ENCODE data around the gene KRT73.

- TF ChIP-seq TCF12 (IDR thresholded peaks at IDR 0.05; ENCODE audit: low read depth, low read length) (no peak), EP300 (IDR thresholded peaks at IDR 0.05; ENCODE audit: borderline replicate concordance in 1 of 2, low read depth in 2 of 2, low read length in 2 of 2) (no peak), EZH2 (IDR thresholded peaks at IDR 0.05; ENCODE audit: low read depth, low read length, severe bottlenecking) (no peak)
These were observed 30.7 kb upstream of the KRT73 start for GRCh38 chr12:52649066-52649465.

All from H1 (cell line).